HepG2 (cell line): ENCODE measurements around the gene AASDHPPT. TPM values are rescaled to one million over a fixed set of nuclear protein-coding genes. Genes with fewer than 3 reads are reported as not detected.
"Not testable (repeated sequence)": the region's sequence is repeated elsewhere in the genome, so short reads cannot be mapped to it uniquely, and the experiment has no call there.

Experiments
- ATAC-seq: fragments of 200-7000 bp; cut with Tn5 transposase; 3 replicates; pipeline ENCODE4 v1.9.1; 2020; ENCODE audit warnings: mild to moderate bottlenecking, moderate library complexity
- BruUV-seq: library from RNA; stranded (reverse); fragments of 400-500 nt; replicated peaks from 2 replicates; lab custom pipeline; 2021; lab: Mats Ljungman, UMichigan
- CTCF ChIA-PET: fragments of 300-600 bp; formaldehyde crosslinking; extraction: SDS; loops from one replicate; lab custom pipeline; 2021; ENCODE audit warnings: low total read pairs, inconsistent platforms, low intra/inter-chr PET ratio; lab: Yijun Ruan, JAX
- POLR2A ChIA-PET: fragments of 350-600 bp; sonication (Branson Sonifier 250); formaldehyde crosslinking; loops from one replicate; lab custom pipeline; 2020; ENCODE audit warnings: antibody characterized with exemption, inconsistent platforms; lab: Yijun Ruan, JAX
- DNase-seq: peaks from one replicate; pipeline ENCODE4 v3.0.0-alpha.2; 2015; ENCODE audit warnings: low spot score
- FAIRE-seq: peaks from 3 replicates; lab custom pipeline; 2011; peaks lifted over from hg19 to GRCh38; lab: Jason Lieb, UNC
- H2AFZ ChIP-seq: one replicate; pipeline ENCODE4 v1.6.1; 2011; ENCODE audit warnings: low read length, inconsistent platforms
- H3K27ac ChIP-seq: fragments of 300-600 bp; 3 replicates; pipeline ENCODE4 v1.8.0; 2011; ENCODE audit warnings: mixed run types, mild to moderate bottlenecking, mixed read lengths, low read length, inconsistent platforms; ENCODE audit not compliant: insufficient read depth; ENCODE audit errors: extremely low read length
- H3K27me3 ChIP-seq, 2 experiments: fragments of 200-600 bp in 1 of 2; 2 replicates in 1 of 2; 3 replicates in 1 of 2; pipeline versions ENCODE4 v1.6.0 to v1.8.0; 2011; ENCODE audit warnings: low read length in 2 of 2, mild to moderate bottlenecking in 2 of 2, moderate library complexity in 2 of 2, inconsistent platforms in 1 of 2; ENCODE audit not compliant: insufficient read depth in 2 of 2, control insufficient read depth in 1 of 2
- H3K36me3 ChIP-seq, 2 experiments: fragments of 200-600 bp in 1 of 2; replicated peaks in 1 of 2; 2 replicates in 1 of 2; 3 replicates in 1 of 2; pipeline versions ENCODE4 v1.5.1 to v1.8.0; 2011; ENCODE audit warnings: low read length in 2 of 2, inconsistent platforms in 1 of 2; ENCODE audit not compliant: insufficient read depth in 2 of 2, control insufficient read depth in 1 of 2
- H3K4me1 ChIP-seq: 2 replicates; pipeline ENCODE4 v1.5.1; 2012; ENCODE audit warnings: low read length, inconsistent platforms; ENCODE audit not compliant: insufficient read depth
- H3K4me2 ChIP-seq: 2 replicates; pipeline ENCODE4 v1.6.0; 2011; ENCODE audit warnings: low read depth, low read length, inconsistent platforms
- H3K4me3 ChIP-seq, 3 experiments: fragments of 200-600 bp in 1 of 3; sonication (generic), shearing (Covaris generic) in 1 of 3; replicated peaks in 1 of 3; 2 replicates each; pipeline ENCODE4 v1.5.1; 2011 to 2016; ENCODE audit warnings: low read length in 3 of 3, inconsistent platforms in 2 of 3, low read depth in 2 of 3, mild to moderate bottlenecking in 2 of 3, control low read depth in 1 of 3, mixed read lengths in 1 of 3; ENCODE audit not compliant: insufficient read depth in 1 of 3
- H3K79me2 ChIP-seq: one replicate; pipeline ENCODE4 v1.6.1; 2011; ENCODE audit warnings: low read length, inconsistent platforms; ENCODE audit not compliant: insufficient read depth
- H3K9ac ChIP-seq: 2 replicates; pipeline ENCODE4 v1.6.0; 2011; ENCODE audit warnings: mild to moderate bottlenecking, low read depth, low read length, inconsistent platforms; ENCODE audit not compliant: insufficient read depth
- H3K9me3 ChIP-seq: 2 replicates; pipeline ENCODE4 v1.5.1; 2012; ENCODE audit warnings: mild to moderate bottlenecking, low read length
- H4K20me1 ChIP-seq: 2 replicates; pipeline ENCODE4 v1.6.0; 2011; ENCODE audit warnings: inconsistent platforms, mild to moderate bottlenecking, low read length, moderate library complexity; ENCODE audit not compliant: insufficient read depth
- ATF7 ChIP-seq, 2 experiments: fragments of 450-650 bp in 1 of 2; sonication (generic) in 1 of 2; formaldehyde crosslinking in 1 of 2; IDR thresholded peaks; 2 replicates each; pipeline versions ENCODE4 v1.4.0 to v1.6.1; 2016 to 2020; ENCODE audit warnings: antibody characterized with exemption in 1 of 2, mild to moderate bottlenecking in 1 of 2, missing genetic modification reagents in 1 of 2
- ZNF136 ChIP-seq: sonication (generic); formaldehyde crosslinking; IDR thresholded peaks from 2 replicates; pipeline ENCODE4 v1.8.1; 2022; ENCODE audit warnings: low read depth, mild to moderate bottlenecking, moderate library complexity, missing genetic modification reagents
- WGBS: methylation state at CpG from one replicate; pipeline ENCODE4 v1.1.6; 2017; ENCODE audit warnings: low lambda C conversion rate; 5-methylcytosine and 5-hydroxymethylcytosine counted together
- in situ Hi-C: cut with HindIII; loops from 2 replicates; pipeline ENCODE4 v1.10.0; 2017; ENCODE audit warnings: low pct_unique_long_range_greater_than_20kb; ENCODE audit not compliant: extremely low pct_ligation_motif_present
- intact Hi-C: fragments of 100-400 bp; cut with micrococcal nuclease; formaldehyde crosslinking; loops from one replicate; pipeline ENCODE4 v1.10.0; 2022; ENCODE audit not compliant: unreplicated experiment
- polyA plus RNA-seq, 8 experiments: library from polyadenylated mRNA; depleted of rRNA in 3 of 8; stranded (reverse) in 7 of 8; unstranded in 1 of 8; fragments of >200 nt; fragmentation: Illumina TruSeq in 4 of 8; extraction: Trizol in 4 of 8; gene quantifications; 2 replicates each; pipeline versions ENCODE4 v1.2.1 to v1.2.3, GENCODE V29; 2011 to 2016; ENCODE audit warnings: low read depth in 4 of 8, missing spikeins in 1 of 8, mixed read lengths in 1 of 8; ENCODE audit not compliant: insufficient read depth in 1 of 8
- total RNA-seq, 5 experiments: library from RNA; depleted of rRNA; stranded (reverse); fragments of >200 nt; fragmentation: Illumina TruSeq; extraction: Trizol; gene quantifications; 2 replicates each; pipeline ENCODE4 v1.2.3, GENCODE V29; 2016; ENCODE audit warnings: low read depth in 1 of 5

The AASDHPPT gene
- total and polyA plus RNA-seq, 2 of the 13 experiments (the other 11 are each of a cell fraction or from before 2014, with no cell fraction given), result 20.2 to 43.7 TPM

DNA sequence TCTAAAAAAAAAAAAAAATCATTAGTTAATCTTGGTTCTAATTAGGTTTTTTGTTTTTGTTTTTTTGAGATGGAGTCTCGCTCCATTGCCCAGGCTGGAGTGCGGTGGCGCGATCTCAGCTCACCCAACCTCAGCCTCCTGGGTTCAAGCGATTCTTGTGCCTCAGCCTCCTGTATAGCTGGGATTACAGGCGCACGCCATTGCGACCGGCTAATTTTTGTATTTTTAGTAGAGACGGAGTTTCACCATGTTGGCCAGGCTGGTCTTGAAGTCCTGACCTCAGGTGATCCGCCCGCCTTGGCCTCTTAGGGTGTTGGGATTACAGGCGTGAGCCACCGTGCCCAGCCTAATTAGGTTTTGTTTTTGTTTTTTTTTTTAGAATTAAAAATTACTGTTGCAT is 19.1 kb upstream of the AASDHPPT start:
- 98% methylated on average over 14 of the region's 14 CpGs for WGBS
- H2AFZ ChIP-seq, ATAC-seq, H3K36me3 ChIP-seq, POLR2A ChIA-PET, CTCF ChIA-PET, BruUV-seq, FAIRE-seq, in situ Hi-C loops, H3K4me1 ChIP-seq, H3K4me2 ChIP-seq, H4K20me1 ChIP-seq, H3K9ac ChIP-seq, intact Hi-C loops, H3K27me3 ChIP-seq, H3K27ac ChIP-seq, H3K9me3 ChIP-seq, H3K79me2 ChIP-seq, DNase-seq, H3K4me3 ChIP-seq: not testable (repeated sequence)

DNA sequence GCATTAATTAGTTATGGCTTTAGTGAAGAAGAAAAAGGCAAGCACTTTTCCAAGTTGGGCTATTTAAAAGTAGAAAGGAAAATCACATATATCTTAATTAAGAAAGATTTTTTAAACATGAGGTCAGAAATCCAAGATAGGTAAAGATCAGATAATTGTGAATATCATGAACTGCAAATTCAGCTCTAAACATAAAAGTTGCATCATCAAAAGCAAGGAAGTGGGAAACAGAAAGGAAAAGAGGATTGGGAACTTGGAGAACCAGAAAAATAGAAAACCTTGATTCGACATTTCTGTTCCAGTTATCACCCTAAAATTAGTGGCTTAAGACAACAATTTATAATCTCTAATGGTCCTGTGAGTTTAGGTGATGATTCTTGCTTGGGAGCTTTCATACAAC is 17.8 kb upstream of the AASDHPPT start:
- ATAC-seq (no peak), DNase-seq (no peak), FAIRE-seq (no peak)
- Histone ChIP-seq H3K9ac (no peak overlapping the region), H3K4me2 (no peak overlapping the region), H3K27ac (no peak overlapping the region), H3K4me1 (no peaks in the 10 kb centered on the region), H4K20me1 (no peaks in the 10 kb centered on the region), H2AFZ (no peak overlapping the region), H3K27me3 (no peaks in the 10 kb centered on the region), H3K4me3 (no peak overlapping the region), H3K9me3 (no peaks in the 10 kb centered on the region), H3K79me2 (no peaks in the 10 kb centered on the region), H3K36me3 (no peaks in the 10 kb centered on the region)
- BruUV-seq, result no TSS peak
- TF ChIP-seq ZNF136 (no peak), ATF7 (IDR thresholded peaks at IDR 0.05) (peak; percentile 43; the same call in 1 of the 2 replicates), ATF7 (CRISPR knock-in tag; IDR thresholded peaks at IDR 0.05) (no peak)
- CTCF ChIA-PET, result no interaction called here
- POLR2A ChIA-PET, result no interaction called here
- in situ Hi-C loops, result no loop called here
- intact Hi-C loops, result no loop called here
- WGBS, result 55% methylated on average over 1 of the region's 1 CpG
